ENCODE measurements around the gene CCSER1.

DNA sequence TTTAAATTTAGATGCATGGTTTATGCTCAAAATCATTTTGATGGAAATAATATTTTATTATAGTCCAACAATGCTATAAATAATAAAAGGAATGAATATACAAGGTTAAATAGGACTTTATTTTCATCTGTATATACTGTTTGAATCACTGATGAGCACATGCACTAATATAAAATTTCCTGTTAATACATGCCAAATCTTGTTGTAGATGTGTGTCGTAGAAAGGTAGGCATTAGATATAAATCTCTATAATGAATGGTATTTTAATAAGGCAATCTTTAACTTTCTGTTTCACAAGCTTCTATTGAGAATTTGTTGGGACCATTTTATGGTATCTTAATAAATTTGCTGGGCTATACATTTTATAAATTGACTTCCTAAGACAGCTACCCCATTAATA, 868.8 kb downstream of the CCSER1 start:
- TF ChIP-seq, protein P1, sequence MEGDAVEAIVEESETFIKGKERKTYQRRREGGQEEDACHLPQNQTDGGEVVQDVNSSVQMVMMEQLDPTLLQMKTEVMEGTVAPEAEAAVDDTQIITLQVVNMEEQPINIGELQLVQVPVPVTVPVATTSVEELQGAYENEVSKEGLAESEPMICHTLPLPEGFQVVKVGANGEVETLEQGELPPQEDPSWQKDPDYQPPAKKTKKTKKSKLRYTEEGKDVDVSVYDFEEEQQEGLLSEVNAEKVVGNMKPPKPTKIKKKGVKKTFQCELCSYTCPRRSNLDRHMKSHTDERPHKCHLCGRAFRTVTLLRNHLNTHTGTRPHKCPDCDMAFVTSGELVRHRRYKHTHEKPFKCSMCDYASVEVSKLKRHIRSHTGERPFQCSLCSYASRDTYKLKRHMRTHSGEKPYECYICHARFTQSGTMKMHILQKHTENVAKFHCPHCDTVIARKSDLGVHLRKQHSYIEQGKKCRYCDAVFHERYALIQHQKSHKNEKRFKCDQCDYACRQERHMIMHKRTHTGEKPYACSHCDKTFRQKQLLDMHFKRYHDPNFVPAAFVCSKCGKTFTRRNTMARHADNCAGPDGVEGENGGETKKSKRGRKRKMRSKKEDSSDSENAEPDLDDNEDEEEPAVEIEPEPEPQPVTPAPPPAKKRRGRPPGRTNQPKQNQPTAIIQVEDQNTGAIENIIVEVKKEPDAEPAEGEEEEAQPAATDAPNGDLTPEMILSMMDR (IDR thresholded peaks at IDR 0.05; ENCODE audit: borderline replicate concordance, extremely low read depth, low read length, poor library complexity, severe bottlenecking), result no peak
- no peak for TF ChIP-seq EZH2 (IDR thresholded peaks at IDR 0.05; ENCODE audit: borderline replicate concordance, low read depth, low read length, severe bottlenecking)
